OCI-LY3 (cell line): Measurements from ENCODE around the gene IL1RAP.

Source experiments
- CTCF ChIP-seq: fragments of 200-600, 300-600 bp; sonication (generic); IDR thresholded peaks from 2 replicates; pipeline ENCODE4 v1.5.1; 2014; ENCODE audit warnings: antibody characterized with exemption, low read length, low read depth
- EZH2phosphoT487 ChIP-seq: fragments of 200-600 bp; shearing (Covaris generic); IDR thresholded peaks from 2 replicates; pipeline ENCODE4 v1.6.1; 2018; ENCODE audit warnings: antibody characterized with exemption, mixed run types, low read depth

DNA sequence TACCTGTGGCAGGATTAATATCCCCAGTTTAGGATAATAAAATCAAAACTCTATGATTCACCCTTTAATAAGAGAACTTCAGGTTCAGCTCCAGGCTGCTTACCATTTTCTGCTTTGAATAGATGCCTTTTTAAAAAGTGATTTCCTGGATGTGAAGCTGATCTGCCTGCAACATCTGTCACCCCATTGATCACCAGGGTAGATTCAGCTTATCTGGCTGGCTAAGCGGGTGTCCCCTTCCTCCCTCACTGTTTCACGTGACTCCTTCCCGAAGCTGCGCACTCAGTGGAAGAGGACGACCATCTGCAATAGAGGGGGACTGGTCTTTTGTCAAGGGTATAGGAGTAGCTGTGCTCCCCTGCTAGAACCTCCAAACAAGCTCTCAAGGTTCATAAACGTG is 128.1 kb downstream of the IL1RAP start:
- TF ChIP-seq EZH2phosphoT487 (no peak), CTCF (no peak)
